Endothelial cell of umbilical vein (primary cell): ENCODE results near the gene ZNF346. TPM values are rescaled to one million over a fixed set of nuclear protein-coding genes. Genes with fewer than 3 reads are reported as not detected.
"Not testable (repeated sequence)": the region's sequence is repeated elsewhere in the genome, so short reads cannot be mapped to it uniquely, and the experiment has no call there.

Source experiments
- BruUV-seq: library from RNA; stranded (reverse); fragments of 400-500 nt; replicated peaks from 2 replicates; lab custom pipeline; 2021; lab: Mats Ljungman, UMichigan
- CTCF ChIA-PET: fragments of 300-600, 350-600 bp; sonication (Branson Sonifier 250); formaldehyde crosslinking; loops from one replicate; lab custom pipeline; 2021; ENCODE audit warnings: antibody characterized with exemption, inconsistent platforms; lab: Charles Lee
- POLR2A ChIA-PET: fragments of 300-600, 350-600 bp; sonication (Branson Sonifier 250); formaldehyde crosslinking; loops from one replicate; lab custom pipeline; 2021; ENCODE audit warnings: antibody characterized with exemption, inconsistent platforms; lab: Charles Lee
- DNase-seq: peaks from one replicate; pipeline ENCODE4 v3.0.0-alpha.2; 2011; ENCODE audit warnings: low read depth, low spot score
- FAIRE-seq: peaks from 2 replicates; lab custom pipeline; 2011; peaks lifted over from hg19 to GRCh38; lab: Jason Lieb, UNC
- H2AFZ ChIP-seq: 2 replicates; pipeline ENCODE4 v1.6.0; 2012; ENCODE audit warnings: low read depth, low read length, control low read depth, inconsistent platforms
- H3K27ac ChIP-seq: 2 replicates; pipeline ENCODE4 v1.5.1; 2011; ENCODE audit warnings: low read depth, mild to moderate bottlenecking, control low read depth, low read length, moderate library complexity; ENCODE audit not compliant: insufficient read depth
- H3K27me3 ChIP-seq, 2 experiments: 2 replicates each; pipeline versions ENCODE4 v1.6.0 to v1.6.1; 2011; ENCODE audit warnings: low read length in 2 of 2, mixed read lengths in 1 of 2; ENCODE audit not compliant: control insufficient read depth in 2 of 2, insufficient read depth in 2 of 2
- H3K36me3 ChIP-seq, 2 experiments: 2 replicates in 1 of 2; 3 replicates in 1 of 2; pipeline ENCODE4 v1.5.1; 2011; ENCODE audit warnings: low read length in 2 of 2, mild to moderate bottlenecking in 1 of 2, moderate library complexity in 1 of 2; ENCODE audit not compliant: control insufficient read depth in 2 of 2, insufficient read depth in 2 of 2; ENCODE audit errors: extremely low read depth in 1 of 2
- H3K4me1 ChIP-seq: 3 replicates; pipeline ENCODE4 v1.5.1; 2011; ENCODE audit warnings: mild to moderate bottlenecking, low read length; ENCODE audit not compliant: control insufficient read depth, insufficient read depth; ENCODE audit errors: extremely low read depth
- H3K4me2 ChIP-seq: 2 replicates; pipeline ENCODE4 v1.6.1; 2011; ENCODE audit warnings: low read length, control low read depth, mixed read lengths; ENCODE audit not compliant: insufficient read depth
- H3K4me3 ChIP-seq, 3 experiments: fragments of 200-600 bp in 1 of 3; sonication (generic), shearing (Covaris generic) in 1 of 3; replicated peaks in 1 of 3; 2 replicates each; pipeline ENCODE4 v1.5.1; 2011 to 2016; ENCODE audit warnings: control low read depth in 3 of 3, low read length in 3 of 3, mild to moderate bottlenecking in 2 of 3, inconsistent platforms in 1 of 3, low read depth in 1 of 3, moderate library complexity in 1 of 3; ENCODE audit not compliant: insufficient read depth in 1 of 3
- H3K79me2 ChIP-seq: 2 replicates; pipeline ENCODE4 v1.6.0; 2012; ENCODE audit warnings: low read length, inconsistent platforms; ENCODE audit not compliant: control insufficient read depth, insufficient read depth
- H3K9ac ChIP-seq: replicated peaks from 2 replicates; pipeline ENCODE3; 2011; ENCODE audit warnings: low read length, control low read depth; ENCODE audit not compliant: insufficient read depth; ENCODE audit errors: extremely low read depth
- H3K9me1 ChIP-seq: replicated peaks from 3 replicates; pipeline ENCODE4 v1.6.0; 2011; ENCODE audit warnings: mild to moderate bottlenecking, low read length; ENCODE audit not compliant: control insufficient read depth, insufficient read depth; ENCODE audit errors: extremely low read depth
- H3K9me3 ChIP-seq: replicated peaks from 2 replicates; pipeline ENCODE4 v1.5.1; 2012; ENCODE audit warnings: low read length, inconsistent platforms; ENCODE audit not compliant: control insufficient read depth, insufficient read depth
- H4K20me1 ChIP-seq: replicated peaks from 2 replicates; pipeline ENCODE3; 2011; ENCODE audit warnings: mild to moderate bottlenecking, low read length; ENCODE audit not compliant: control insufficient read depth, insufficient read depth; ENCODE audit errors: extremely low read depth
- EZH2 ChIP-seq: IDR thresholded peaks from 2 replicates; pipeline ENCODE4 v1.6.1; 2012; ENCODE audit warnings: borderline replicate concordance, low read depth, mild to moderate bottlenecking, moderate library complexity, low read length, inconsistent platforms; ENCODE audit not compliant: severe bottlenecking
- FOS ChIP-seq: IDR thresholded peaks from 2 replicates; pipeline ENCODE4 v1.6.1; 2011; ENCODE audit warnings: mild to moderate bottlenecking, low read length, moderate library complexity, borderline replicate concordance; ENCODE audit not compliant: insufficient read depth
- GATA2 ChIP-seq: IDR thresholded peaks from 2 replicates; pipeline ENCODE4 v1.7.0; 2011; ENCODE audit warnings: low read depth, mild to moderate bottlenecking, moderate library complexity, mixed read lengths, low read length; ENCODE audit not compliant: insufficient read length, insufficient read depth
- JUN ChIP-seq: IDR thresholded peaks from 2 replicates; pipeline ENCODE4 v1.6.1; 2011; ENCODE audit warnings: borderline replicate concordance, low read depth; ENCODE audit not compliant: insufficient read length, insufficient read depth
- MYC ChIP-seq: IDR thresholded peaks from one replicate; pipeline ENCODE4 v1.6.1; 2011; ENCODE audit warnings: mild to moderate bottlenecking, low read depth, low read length
- POLR2A ChIP-seq: IDR thresholded peaks from 2 replicates; pipeline ENCODE4 v1.6.1; 2012; ENCODE audit warnings: low read depth, mild to moderate bottlenecking, control low read depth, low read length
- POLR2AphosphoS5 ChIP-seq: IDR thresholded peaks from 2 replicates; pipeline ENCODE4 v1.6.1; 2012; ENCODE audit warnings: low read depth, mild to moderate bottlenecking, control low read depth, low read length, moderate library complexity; ENCODE audit not compliant: insufficient read depth
- dilution Hi-C: fragments of 300-500 bp; cut with MboI; formaldehyde crosslinking; loops from one replicate; pipeline ENCODE4 v1.15.0; 2019; ENCODE audit warnings: low sequenced_read_pairs; ENCODE audit not compliant: extremely low pct_ligation_motif_present
- intact Hi-C: fragments of 100-400 bp; cut with micrococcal nuclease; formaldehyde crosslinking; loops from one replicate; pipeline ENCODE4 v1.10.0; 2022
- polyA plus RNA-seq, 4 experiments: library from polyadenylated mRNA; depleted of rRNA in 3 of 4; stranded (reverse) in 3 of 4; unstranded in 1 of 4; fragments of >200 nt; gene quantifications; 2 replicates each; pipeline versions ENCODE4 v1.2.1 to v1.2.3, GENCODE V29; 2011 to 2012; ENCODE audit warnings: missing spikeins in 1 of 4
- total RNA-seq: library from RNA; stranded (reverse); gene quantifications from 2 replicates; pipeline ENCODE4 v1.2.3, GENCODE V29; 2021
- TF ChIP-seq, protein P1 (sequence below), 2 donors: IDR thresholded peaks; 1 replicate in 1 of 2; 2 replicates in 1 of 2; pipeline ENCODE4 v1.5.1; 2011; ENCODE audit warnings: low read length in 2 of 2, mild to moderate bottlenecking in 2 of 2, moderate library complexity in 2 of 2, control low read depth in 1 of 2, inconsistent platforms in 1 of 2, low read depth in 1 of 2; ENCODE audit not compliant: insufficient read depth in 1 of 2; ENCODE audit errors: extremely low read depth in 1 of 2
- TF ChIP-seq, protein P2 (sequence below): IDR thresholded peaks from 2 replicates; pipeline ENCODE4 v1.6.1; 2011; ENCODE audit not compliant: insufficient read depth, insufficient read length

The ZNF346 gene
- total and polyA plus RNA-seq, 2 donors (not counting 3 experiments of a cell fraction or from before 2014, with no cell fraction given), result 25.3 to 35.2 TPM

- H3K4me2 ChIP-seq, intact Hi-C loops, BruUV-seq, H3K4me1 ChIP-seq, H2AFZ ChIP-seq, H3K9ac ChIP-seq, H4K20me1 ChIP-seq, CTCF ChIA-PET, FAIRE-seq, H3K27me3 ChIP-seq, H3K27ac ChIP-seq, H3K4me3 ChIP-seq, H3K9me3 ChIP-seq, H3K9me1 ChIP-seq, POLR2A ChIA-PET, dilution Hi-C loops, DNase-seq: not testable (repeated sequence)
- Histone ChIP-seq H3K79me2 (peaks cover 52% of the 10 kb centered on the region), H3K36me3 (peaks cover 9 to 12% of the 10 kb centered on the region in 2 experiments)
Observed at GRCh38 chr5:176984176-176984575, 38.3 kb upstream of the ZNF346 start.

DNA sequence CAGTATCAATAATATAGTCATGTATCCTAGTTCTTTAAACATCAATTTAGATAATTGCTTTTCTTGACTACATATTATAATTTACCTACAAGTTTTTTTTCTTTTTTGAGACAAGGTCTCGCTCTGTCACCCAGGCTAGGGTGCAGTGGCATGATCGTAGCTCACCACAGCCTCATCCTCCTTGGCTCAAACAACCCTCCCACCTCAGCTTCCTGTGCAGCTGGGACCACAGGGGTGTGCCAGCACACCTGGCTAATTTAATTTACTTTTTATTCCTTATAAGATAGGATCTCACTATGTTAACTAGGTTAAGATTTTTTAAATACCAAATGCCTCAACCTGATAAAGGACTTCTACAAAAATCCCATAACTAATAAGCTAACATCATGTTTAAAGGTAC, 37.0 kb upstream of the ZNF346 start:
- no peak for FAIRE-seq
- dilution Hi-C loops, result no loop called here

More for the DNA sequence above, 37.0 kb upstream of the ZNF346 start:
- Histone ChIP-seq H3K9ac (no peak overlapping the region), H3K9me3 (no peaks in the 10 kb centered on the region), H4K20me1 (no peaks in the 10 kb centered on the region), H3K27me3 (no peaks in the 10 kb centered on the region), H3K27ac (no peak overlapping the region), H3K9me1 (no peaks in the 10 kb centered on the region), H2AFZ (no peak overlapping the region), H3K36me3 (peaks cover 6 to 7% of the 10 kb centered on the region in 2 experiments), H3K4me3 (no peak overlapping the region), H3K79me2 (peaks cover 62% of the 10 kb centered on the region), H3K4me2 (no peak overlapping the region), H3K4me1 (no peaks in the 10 kb centered on the region)
- no peak for DNase-seq
- BruUV-seq, result no TSS peak
- ChIA-PET POLR2A (no interaction called here), CTCF (interaction anchor here (0.5 to 1.1 kb wide), 5 partner anchors 18 to 1257 kb away, joined by 3 to 5 read pairs (median 3); no protein-coding TSS in a partner anchor)
- TF ChIP-seq FOS, result no peak
- no peak for TF ChIP-seq MYC
- TF ChIP-seq EZH2, result no peak
- TF ChIP-seq, protein P1, sequence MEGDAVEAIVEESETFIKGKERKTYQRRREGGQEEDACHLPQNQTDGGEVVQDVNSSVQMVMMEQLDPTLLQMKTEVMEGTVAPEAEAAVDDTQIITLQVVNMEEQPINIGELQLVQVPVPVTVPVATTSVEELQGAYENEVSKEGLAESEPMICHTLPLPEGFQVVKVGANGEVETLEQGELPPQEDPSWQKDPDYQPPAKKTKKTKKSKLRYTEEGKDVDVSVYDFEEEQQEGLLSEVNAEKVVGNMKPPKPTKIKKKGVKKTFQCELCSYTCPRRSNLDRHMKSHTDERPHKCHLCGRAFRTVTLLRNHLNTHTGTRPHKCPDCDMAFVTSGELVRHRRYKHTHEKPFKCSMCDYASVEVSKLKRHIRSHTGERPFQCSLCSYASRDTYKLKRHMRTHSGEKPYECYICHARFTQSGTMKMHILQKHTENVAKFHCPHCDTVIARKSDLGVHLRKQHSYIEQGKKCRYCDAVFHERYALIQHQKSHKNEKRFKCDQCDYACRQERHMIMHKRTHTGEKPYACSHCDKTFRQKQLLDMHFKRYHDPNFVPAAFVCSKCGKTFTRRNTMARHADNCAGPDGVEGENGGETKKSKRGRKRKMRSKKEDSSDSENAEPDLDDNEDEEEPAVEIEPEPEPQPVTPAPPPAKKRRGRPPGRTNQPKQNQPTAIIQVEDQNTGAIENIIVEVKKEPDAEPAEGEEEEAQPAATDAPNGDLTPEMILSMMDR (IDR thresholded peaks at IDR 0.05; ENCODE audit: extremely low read depth in 1 of 2, insufficient read depth in 1 of 2, low read depth in 1 of 2, low read length in 2 of 2), result no peak
- no peak for TF ChIP-seq GATA2
- no peak for TF ChIP-seq POLR2A
- TF ChIP-seq POLR2AphosphoS5, result no peak
- TF ChIP-seq JUN, result no peak
- TF ChIP-seq, protein P2, sequence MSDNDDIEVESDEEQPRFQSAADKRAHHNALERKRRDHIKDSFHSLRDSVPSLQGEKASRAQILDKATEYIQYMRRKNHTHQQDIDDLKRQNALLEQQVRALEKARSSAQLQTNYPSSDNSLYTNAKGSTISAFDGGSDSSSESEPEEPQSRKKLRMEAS, result no peak
- intact Hi-C loops, result no loop called here
